HG03432 (cell line): ENCODE data around the gene GPR108.
A peak's percentile ranks its signal among the peaks of the same experiment; 100 is the strongest.
"Not testable (repeated sequence)": the region's sequence is repeated elsewhere in the genome, so short reads cannot be mapped to it uniquely, and the experiment has no call there.

Experiments
- ATAC-seq: cut with Tn5 transposase; IDR thresholded peaks from one replicate; pipeline ENCODE4 v1.9.1; 2021; ENCODE audit warnings: mild to moderate bottlenecking, moderate library complexity; ENCODE audit not compliant: unreplicated experiment

GPR108 gene

GRCh38 chr19:6761053-6761676 is 23.8 kb upstream of the GPR108 start:
- ATAC-seq: no peak

- ATAC-seq: no peak
Measured at GRCh38 chr19:6760606-6761005, 23.2 kb upstream of the GPR108 start.

GRCh38 chr19:6754653-6755463 is 17.5 kb upstream of the GPR108 start:
- ATAC-seq: no peak

- ATAC-seq: no peak
Measured at GRCh38 chr19:6754136-6754535, 16.8 kb upstream of the GPR108 start.

GRCh38 chr19:6753178-6754031 is 16.0 kb upstream of the GPR108 start:
- peak; percentile 74 for ATAC-seq

GRCh38 chr19:6752256-6753177 is 15.1 kb upstream of the GPR108 start:
- ATAC-seq: peak; percentile 3

GRCh38 chr19:6751189-6751588 is 13.8 kb upstream of the GPR108 start:
- ATAC-seq: no peak

- ATAC-seq: no peak
Measured at GRCh38 chr19:6750062-6750461, 12.7 kb upstream of the GPR108 start.

- ATAC-seq: not testable (repeated sequence)
Measured at GRCh38 chr19:6748543-6748942, 11.2 kb upstream of the GPR108 start.

GRCh38 chr19:6745965-6746364 is 8.6 kb upstream of the GPR108 start:
- no peak for ATAC-seq

- no peak for ATAC-seq
Measured at GRCh38 chr19:6744381-6745301, 7.3 kb upstream of the GPR108 start.

- no peak for ATAC-seq
Measured at GRCh38 chr19:6743714-6744380, 6.5 kb upstream of the GPR108 start.

- ATAC-seq: no peak
Measured at GRCh38 chr19:6743066-6743465, 5.7 kb upstream of the GPR108 start.

- no peak for ATAC-seq
Measured at GRCh38 chr19:6740589-6741343, 3.4 kb upstream of the GPR108 start.

- ATAC-seq: no peak
Measured at GRCh38 chr19:6739883-6740588, 2.7 kb upstream of the GPR108 start.

- no peak for ATAC-seq
Measured at GRCh38 chr19:6739390-6739882, 2.1 kb upstream of the GPR108 start, which contains the start of gene TRIP10. TSS of gene TRIP10 (plus strand) at chr19:6739680. CDS start at chr19:6739762, 82 bp downstream.

- ATAC-seq: no peak
Measured at GRCh38 chr19:6738787-6739389, 1.5 kb upstream of the GPR108 start.
